Calu3 (cell line): ENCODE results near the gene ARRB1. TPM values are rescaled to one million over a fixed set of nuclear protein-coding genes. Genes with fewer than 3 reads are reported as not detected.
"Not testable (repeated sequence)": the region's sequence is repeated elsewhere in the genome, so short reads cannot be mapped to it uniquely, and the experiment has no call there.

Experiments used
- BruUV-seq: library from RNA; stranded (reverse); fragments of 400-500 nt; replicated peaks from 2 replicates; lab custom pipeline; 2021; lab: Mats Ljungman, UMichigan
- CTCF ChIA-PET: fragments of 300-600 bp; sonication (Branson Sonifier 250); formaldehyde crosslinking; loops from one replicate; lab custom pipeline; 2022; ENCODE audit warnings: antibody characterized with exemption; lab: Charles Lee
- DNase-seq: peaks from one replicate; pipeline ENCODE4 v3.0.0; 2022
- H3K27ac Mint-ChIP-seq: one replicate; pipeline ENCODE4 v1.8.0; 2022; ENCODE audit warnings: mixed read lengths; ENCODE audit not compliant: unreplicated experiment
- H3K27me3 Mint-ChIP-seq: one replicate; pipeline ENCODE4 v1.8.0; 2022; ENCODE audit warnings: mixed read lengths; ENCODE audit not compliant: unreplicated experiment
- H3K36me3 Mint-ChIP-seq: one replicate; pipeline ENCODE4 v1.8.0; 2022; ENCODE audit warnings: mild to moderate bottlenecking, moderate library complexity, mixed read lengths; ENCODE audit not compliant: insufficient read depth, unreplicated experiment
- H3K4me1 Mint-ChIP-seq: one replicate; pipeline ENCODE4 v1.8.0; 2022; ENCODE audit warnings: mild to moderate bottlenecking, low read depth, mixed read lengths; ENCODE audit not compliant: unreplicated experiment
- H3K4me3 Mint-ChIP-seq: one replicate; pipeline ENCODE4 v1.8.0; 2022; ENCODE audit warnings: mild to moderate bottlenecking, low read depth, moderate library complexity, mixed read lengths; ENCODE audit not compliant: unreplicated experiment
- H3K9me3 Mint-ChIP-seq: one replicate; pipeline ENCODE4 v1.8.0; 2022; ENCODE audit warnings: low read depth, mixed read lengths; ENCODE audit not compliant: unreplicated experiment
- CTCF ChIP-seq: fragments of 200-600 bp; IDR thresholded peaks from one replicate; pipeline ENCODE4 v1.8.0; 2022; ENCODE audit warnings: antibody characterized with exemption; ENCODE audit not compliant: unreplicated experiment
- intact Hi-C: fragments of 100-400 bp; cut with micrococcal nuclease; formaldehyde crosslinking; loops from one replicate; pipeline ENCODE4 v1.10.0; 2022; ENCODE audit not compliant: unreplicated experiment
- total RNA-seq: library from RNA; stranded (reverse); gene quantifications from 2 replicates; pipeline ENCODE4 v1.2.3, GENCODE V29; 2022

The ARRB1 gene
- total RNA-seq, 1 experiment from 2014 or later: 8.7 TPM

- DNase-seq: no peak
- intact Hi-C loops: no loop called here
- CTCF ChIA-PET: no interaction called here
- no TSS peak for BruUV-seq
- no peaks in the 10 kb centered on the region for H3K9me3 Mint-ChIP-seq
- H3K27me3 Mint-ChIP-seq: no peaks in the 10 kb centered on the region
- no peaks in the 10 kb centered on the region for H3K36me3 Mint-ChIP-seq
- H3K4me3 Mint-ChIP-seq: no peak overlapping the region
- TF ChIP-seq CTCF: no peak
- no peak overlapping the region for H3K27ac Mint-ChIP-seq
- peaks cover 9% of the 10 kb centered on the region for H3K4me1 Mint-ChIP-seq
These were observed 74.8 kb downstream of the ARRB1 start for GRCh38 chr11:75276686-75277085.

GRCh38 chr11:75276186-75276585 is 75.3 kb downstream of the ARRB1 start:
- intact Hi-C loops: no loop called here
- Mint-ChIP-seq H3K9me3 (no peaks in the 10 kb centered on the region), H3K27me3 (no peaks in the 10 kb centered on the region), H3K4me1 (peaks cover 8% of the 10 kb centered on the region), H3K36me3 (no peaks in the 10 kb centered on the region), H3K4me3 (no peak overlapping the region), H3K27ac (no peak overlapping the region)
- no TSS peak for BruUV-seq
- no peak for DNase-seq
- CTCF ChIA-PET: no interaction called here
- TF ChIP-seq CTCF: no peak

GRCh38 chr11:75275581-75275980 is 75.9 kb downstream of the ARRB1 start:
- intact Hi-C loops: no loop called here
- TF ChIP-seq CTCF: no peak
- no peaks in the 10 kb centered on the region for H3K9me3 Mint-ChIP-seq
- no peak for DNase-seq
- H3K27ac Mint-ChIP-seq: no peak overlapping the region
- peaks cover 2% of the 10 kb centered on the region for H3K4me1 Mint-ChIP-seq
- no TSS peak for BruUV-seq
- H3K27me3 Mint-ChIP-seq: no peaks in the 10 kb centered on the region
- H3K4me3 Mint-ChIP-seq: no peak overlapping the region
- CTCF ChIA-PET: no interaction called here
- no peaks in the 10 kb centered on the region for H3K36me3 Mint-ChIP-seq

GRCh38 chr11:75274716-75275115 is 76.7 kb downstream of the ARRB1 start:
- BruUV-seq, CTCF ChIA-PET, H3K36me3 Mint-ChIP-seq, H3K4me1 Mint-ChIP-seq, DNase-seq, intact Hi-C loops, H3K9me3 Mint-ChIP-seq, H3K27me3 Mint-ChIP-seq, H3K4me3 Mint-ChIP-seq, H3K27ac Mint-ChIP-seq: not testable (repeated sequence)

- no TSS peak for BruUV-seq
- no peaks in the 10 kb centered on the region for H3K9me3 Mint-ChIP-seq
- no peak overlapping the region for H3K27ac Mint-ChIP-seq
- H3K36me3 Mint-ChIP-seq: no peaks in the 10 kb centered on the region
- DNase-seq: no peak
- CTCF ChIA-PET: no interaction called here
- H3K27me3 Mint-ChIP-seq: no peaks in the 10 kb centered on the region
- no peak overlapping the region for H3K4me3 Mint-ChIP-seq
- no peaks in the 10 kb centered on the region for H3K4me1 Mint-ChIP-seq
- intact Hi-C loops: no loop called here
- TF ChIP-seq CTCF: no peak
These were observed 77.8 kb downstream of the ARRB1 start for GRCh38 chr11:75273411-75274391.
